Diencephalon (tissue), 1 donor: ENCODE results near the gene ZNF316. TPM values are rescaled to one million over a fixed set of nuclear protein-coding genes. Genes with fewer than 3 reads are reported as not detected.

ENCODE experiments used
- total RNA-seq: library from RNA; depleted of rRNA; stranded (reverse); fragments of >200 nt; gene quantifications from one replicate; pipeline ENCODE4 v1.2.3, GENCODE V29; 2014

The ZNF316 gene
- total RNA-seq: 17.3 TPM

DNA sequence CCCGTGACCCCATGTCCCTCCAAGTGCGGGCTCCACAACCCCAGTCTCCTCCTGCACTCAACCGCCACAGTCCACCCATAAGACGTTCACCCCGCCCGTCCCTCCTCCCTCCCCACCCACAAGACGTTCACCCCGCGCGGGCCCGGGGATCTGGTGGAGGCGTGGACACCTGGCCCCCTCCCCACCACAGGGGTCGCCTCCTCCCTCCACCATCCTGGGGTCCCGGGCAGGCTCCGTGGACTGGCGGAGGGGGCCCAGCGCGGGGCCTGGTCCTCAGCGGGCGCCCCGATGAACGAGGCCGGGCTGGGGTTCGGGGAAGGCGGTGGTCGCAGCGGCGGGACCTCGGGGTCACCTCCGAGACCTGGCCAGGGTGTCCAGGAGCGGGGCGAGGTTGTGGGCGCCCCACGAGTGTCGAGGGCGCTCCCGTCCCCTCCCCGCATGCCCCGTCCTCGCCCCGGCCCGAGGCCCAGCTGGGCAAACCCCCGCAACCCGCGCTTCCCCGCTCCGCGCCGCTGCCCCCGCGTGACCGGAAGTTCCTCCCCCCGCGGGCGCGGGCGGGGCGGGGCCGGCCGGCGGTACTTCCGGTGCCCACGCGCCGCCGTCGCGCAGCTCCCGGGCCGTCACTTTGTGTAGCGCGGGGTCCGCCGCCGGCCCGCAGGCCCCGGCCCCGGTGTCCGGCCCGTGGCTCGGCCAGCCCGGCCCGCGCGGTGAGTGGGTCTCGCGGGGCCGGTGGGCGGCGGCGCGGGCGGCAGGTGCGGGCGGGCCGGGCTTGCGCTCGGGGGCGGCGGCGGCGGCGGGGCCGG is at the start of gene ZNF316:
ZNF316 (plus strand) TSS at position 578 of the 803 bp plus-strand sequence. CDS start 5,092 bp downstream, outside the sequence.

DNA sequence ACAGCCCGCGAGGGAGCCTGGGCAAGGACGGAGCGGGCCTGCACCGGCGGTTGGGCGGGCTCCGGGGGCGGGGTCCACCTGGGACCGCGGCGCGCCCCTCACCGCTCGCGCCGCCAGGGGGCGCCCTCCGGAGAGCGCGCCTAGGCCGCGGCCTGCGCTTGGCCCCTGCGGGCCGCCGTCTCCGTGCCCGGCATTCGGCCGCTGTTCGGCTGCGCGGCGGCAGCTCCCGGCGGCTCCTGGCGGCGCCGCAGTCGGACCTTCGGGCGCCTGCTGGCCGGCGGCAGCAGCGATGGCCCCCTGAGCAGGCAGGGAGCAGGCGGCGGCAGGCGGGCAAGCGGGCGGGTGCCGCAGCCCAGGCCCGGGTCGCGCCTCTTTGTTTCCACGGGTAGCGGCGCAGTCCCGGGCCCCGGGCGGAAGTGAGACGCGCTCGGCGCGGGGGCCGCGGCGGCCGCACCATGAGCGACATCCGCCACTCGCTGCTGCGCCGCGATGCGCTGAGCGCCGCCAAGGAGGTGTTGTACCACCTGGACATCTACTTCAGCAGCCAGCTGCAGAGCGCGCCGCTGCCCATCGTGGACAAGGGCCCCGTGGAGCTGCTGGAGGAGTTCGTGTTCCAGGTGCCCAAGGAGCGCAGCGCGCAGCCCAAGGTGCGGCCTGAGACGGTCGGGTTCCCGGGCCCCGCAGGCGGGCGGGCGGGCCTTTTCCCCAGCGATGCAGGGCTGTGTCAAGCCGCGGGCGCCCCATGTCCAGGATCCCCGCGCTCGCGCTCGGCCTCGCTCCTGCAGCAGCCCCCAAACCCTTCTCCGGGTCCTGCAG is 47.1 kb upstream of the ZNF316 start, which contains the start of gene INTS15:
INTS15 (plus strand) TSS at position 193 of the 816 bp plus-strand sequence; CDS start at position 456, 263 bp downstream.

DNA sequence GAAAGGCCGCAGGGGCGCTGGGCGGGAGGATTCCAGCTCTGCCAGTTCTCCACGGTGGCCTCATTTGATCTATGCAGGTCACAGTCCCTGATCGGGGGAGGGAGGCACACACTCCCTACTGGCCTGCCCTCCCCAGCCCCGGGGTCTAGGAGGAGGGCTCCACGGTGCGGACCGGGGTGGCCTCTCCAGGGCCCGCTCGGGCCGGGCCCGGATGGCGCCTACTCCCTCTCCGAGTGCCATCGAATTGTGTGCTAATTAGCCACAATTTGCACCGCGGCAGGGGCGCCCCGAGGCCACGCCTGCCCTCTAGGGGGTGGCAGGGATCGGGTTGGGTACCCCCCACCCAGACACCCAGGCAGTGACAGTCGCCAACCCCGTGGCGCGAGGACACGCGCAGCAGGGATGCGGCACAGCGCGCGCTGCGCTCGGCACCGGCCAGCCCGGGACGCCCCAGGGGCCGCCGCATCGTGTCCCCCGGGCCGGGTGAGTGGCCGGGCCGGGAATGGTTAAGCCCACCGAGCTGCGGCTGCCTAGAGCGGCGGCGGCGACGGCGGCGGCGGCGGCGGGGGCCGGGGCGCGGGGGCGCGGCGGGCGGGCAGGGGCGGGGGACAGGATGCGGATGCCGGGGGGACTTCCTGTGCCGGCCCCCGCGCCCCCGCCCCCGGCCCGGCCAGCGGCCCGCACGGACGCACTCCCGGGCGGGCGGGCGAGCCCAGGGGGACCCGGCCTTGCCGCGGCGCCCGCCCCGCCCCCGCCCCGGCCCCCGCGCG is 22.0 kb upstream of the ZNF316 start, which contains the start of gene ZNF853:
ZNF853 (plus strand) TSS at position 658 of the 770 bp plus-strand sequence. CDS start 565 bp downstream, outside the sequence.

Other genes starting within 250 kb of the ZNF316 start
- 22.6 TPM for gene DAGLB, start 189.4 kb upstream of the ZNF316 start, total RNA-seq
- 102 TPM for gene KDELR2, start 153.2 kb upstream of the ZNF316 start, total RNA-seq
- 2.1 TPM for gene GRID2IP, start 85.9 kb upstream of the ZNF316 start, total RNA-seq
- 79.1 TPM for gene ZDHHC4, start 59.9 kb upstream of the ZNF316 start, total RNA-seq
- gene INTS15, start 47.3 kb upstream of the ZNF316 start, total RNA-seq: 23.5 TPM
- gene ZNF853, start 21.7 kb upstream of the ZNF316 start, total RNA-seq: 28.8 TPM
- gene ZNF12, start 69.6 kb downstream of the ZNF316 start, total RNA-seq: 29.8 TPM
- gene RSPH10B2, start 116.8 kb downstream of the ZNF316 start, total RNA-seq: 6.0 TPM
- gene CCZ1B, start 189.0 kb downstream of the ZNF316 start, total RNA-seq: 146 TPM